Stomach (tissue), 19 donors: Measurements from ENCODE around the gene F2. TPM values are rescaled to one million over a fixed set of nuclear protein-coding genes. Genes with fewer than 3 reads are reported as not detected.
"Not testable (repeated sequence)": the region's sequence is repeated elsewhere in the genome, so short reads cannot be mapped to it uniquely, and the experiment has no call there.

Source experiments
- DNase-seq, 2 donors: peaks; one replicate each; pipeline versions ENCODE4 v3.0.0 to v3.0.0-alpha.2; 2013 to 2019
- H3K27ac ChIP-seq, 5 donors: fragments of 200-600 bp in 4 of 5; sonication (generic) in 4 of 5; one replicate each; pipeline ENCODE4 v1.5.1; 2013 to 2019; ENCODE audit warnings: mild to moderate bottlenecking in 1 of 5, moderate library complexity in 1 of 5
- H3K27me3 ChIP-seq, 3 donors: fragments of 200-600 bp; sonication (generic); one replicate each; pipeline ENCODE4 v1.5.1; 2017 to 2019; ENCODE audit warnings: mixed run types in 1 of 3
- H3K36me3 ChIP-seq, 4 donors: fragments of 200-600 bp; sonication (generic); 1 replicate in 3 of 4; 2 replicates in 1 of 4; pipeline ENCODE4 v1.5.1; 2016 to 2019
- H3K4me1 ChIP-seq, 4 donors: fragments of 200-600 bp; sonication (generic); one replicate each; pipeline ENCODE4 v1.5.1; 2016 to 2019
- H3K4me3 ChIP-seq, 4 donors: fragments of 200-600 bp; sonication (generic) in 3 of 4; one replicate each; pipeline ENCODE4 v1.5.1; 2016 to 2019; ENCODE audit warnings: mild to moderate bottlenecking in 1 of 4
- H3K9me3 ChIP-seq, 4 donors: fragments of 200-600 bp; sonication (generic); one replicate each; pipeline ENCODE4 v1.5.1; 2016 to 2019
- EP300 ChIP-seq: sonication (generic); formaldehyde crosslinking; IDR thresholded peaks from one replicate; pipeline ENCODE4 v1.6.1; 2017; ENCODE audit warnings: antibody characterized with exemption
- POLR2A ChIP-seq, 4 donors: fragments of 450-650 bp; IDR thresholded peaks; one replicate each; pipeline ENCODE4 v1.6.1; 2016; ENCODE audit warnings: antibody characterized with exemption in 4 of 4, control low read depth in 2 of 4, mild to moderate bottlenecking in 1 of 4, moderate library complexity in 1 of 4
- POLR2AphosphoS5 ChIP-seq, 3 donors: sonication (generic); formaldehyde crosslinking; IDR thresholded peaks; one replicate each; pipeline ENCODE4 v1.6.1; 2016; ENCODE audit warnings: antibody characterized with exemption in 3 of 3
- WGBS, 5 donors: extraction: QIAGEN DNeasy Blood & Tissue Kit in 3 of 5; methylation state at CpG; one replicate each; pipeline versions ENCODE4 v1.1.5 to v1.1.7; 2013 to 2018; 5-methylcytosine and 5-hydroxymethylcytosine counted together
- intact Hi-C: fragments of 100-400 bp; cut with DNase I; formaldehyde crosslinking; loops from one replicate; pipeline ENCODE4 v1.15.1; 2023; ENCODE audit warnings: low total_unique reads
- long read RNA-seq, 10 donors: transcript quantifications; one replicate each; lab custom pipeline, GENCODE V29; 2026
- polyA plus RNA-seq, 3 donors: library from polyadenylated mRNA; stranded (reverse); fragments of 200-250 nt; gene quantifications; one replicate each; pipeline ENCODE4 v1.2.3, GENCODE V29; 2013
- total RNA-seq, 5 donors: library from RNA; depleted of rRNA; stranded (reverse); fragments of >200 nt; gene quantifications; one replicate each; pipeline versions ENCODE4 v1.1.0 to v1.2.3, GENCODE V29; 2014 to 2016
- TF ChIP-seq, protein P1 (sequence below), 7 experiments: fragments of 450-650 bp in 4 of 7; fragments of 200-600 bp in 3 of 7; sonication (generic) in 3 of 7; IDR thresholded peaks; one replicate each; pipeline ENCODE4 v1.5.1; 2016 to 2019; ENCODE audit warnings: antibody characterized with exemption in 7 of 7, control low read depth in 2 of 7, mild to moderate bottlenecking in 1 of 7
- donor health status: healthy with polysubstance abuse.
- donor health status: Bipolar disorder and iron deficiency.
- donor health status: healthy.

F2 gene
- under 1 TPM in 1 of 5 donors, not detected in 4; 0.92 TPM for total RNA-seq
- polyA plus RNA-seq = under 1 TPM in 2 of 3 donors, not detected in 1; 0.19 to 0.33 TPM
- long read RNA-seq, donor 1 = 0 reads
- long read RNA-seq, donor 2 = 0 reads
- long read RNA-seq, donor 3, partial matches to known transcripts = 0 of 1 reads
- long read RNA-seq, donor 3, other reads (novel, unspliced or antisense) = 0 of 1 reads
- long read RNA-seq, donor 4 = 0 reads
- long read RNA-seq, donor 5 = 0 reads
- long read RNA-seq, donor 6 = 0 reads
- long read RNA-seq, donor 7 = 0 reads
- long read RNA-seq, donor 8 = 0 reads
- long read RNA-seq, donor 9, partial matches to known transcripts = 27 of 27 reads
- long read RNA-seq, donor 9, other reads (novel, unspliced or antisense) = 0 of 27 reads
- long read RNA-seq, donor 10 = 0 reads

DNA sequence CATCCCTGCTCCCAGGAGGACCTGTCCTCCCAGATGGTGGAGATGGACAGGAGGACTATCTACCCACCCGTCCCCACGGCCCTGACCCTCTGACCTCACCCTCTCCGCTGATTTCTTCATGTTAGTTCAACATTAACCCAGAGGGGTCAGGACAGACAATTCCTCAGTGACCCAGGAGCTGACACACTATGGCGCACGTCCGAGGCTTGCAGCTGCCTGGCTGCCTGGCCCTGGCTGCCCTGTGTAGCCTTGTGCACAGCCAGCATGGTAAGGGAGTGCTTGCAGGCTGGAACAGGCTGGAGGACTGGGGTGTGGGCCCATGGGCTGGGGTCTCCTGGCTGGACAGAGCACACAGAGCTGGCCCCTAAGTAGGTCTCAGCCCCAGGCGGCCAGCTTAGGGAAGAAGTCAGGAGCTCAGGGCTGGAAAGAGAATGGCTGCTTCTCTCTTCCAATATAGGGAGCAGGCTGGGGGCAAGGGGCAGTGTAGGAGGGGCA is at the start of gene F2:
Gene F2, plus strand, starts transcription at position 166 of the 495 bp plus-strand sequence. Its CDS starts 23 bp downstream, at position 189.
- Histone ChIP-seq H3K4me1 (peaks cover 9 to 22% (median 19%) of the 10 kb centered on the region in 4 donors), H3K4me3 (no peak within 1 kb of the TSS), H3K9me3 (no peaks in the 10 kb centered on the region), H3K36me3 (no peaks in the 10 kb centered on the region), H3K27ac (peak within 1 kb of the TSS; percentile 54 to 81 (median 59)), H3K27me3 (no peaks in the 10 kb centered on the region)
- 28 to 76% (median 50%) methylated on average over 7 of the region's 7 CpGs for WGBS, 5 donors
- TF ChIP-seq POLR2AphosphoS5 (IDR thresholded peaks at IDR 0.05) (no peak), EP300 (no peak), POLR2A (IDR thresholded peaks at IDR 0.05) (no peak)
- TF ChIP-seq, protein P1, sequence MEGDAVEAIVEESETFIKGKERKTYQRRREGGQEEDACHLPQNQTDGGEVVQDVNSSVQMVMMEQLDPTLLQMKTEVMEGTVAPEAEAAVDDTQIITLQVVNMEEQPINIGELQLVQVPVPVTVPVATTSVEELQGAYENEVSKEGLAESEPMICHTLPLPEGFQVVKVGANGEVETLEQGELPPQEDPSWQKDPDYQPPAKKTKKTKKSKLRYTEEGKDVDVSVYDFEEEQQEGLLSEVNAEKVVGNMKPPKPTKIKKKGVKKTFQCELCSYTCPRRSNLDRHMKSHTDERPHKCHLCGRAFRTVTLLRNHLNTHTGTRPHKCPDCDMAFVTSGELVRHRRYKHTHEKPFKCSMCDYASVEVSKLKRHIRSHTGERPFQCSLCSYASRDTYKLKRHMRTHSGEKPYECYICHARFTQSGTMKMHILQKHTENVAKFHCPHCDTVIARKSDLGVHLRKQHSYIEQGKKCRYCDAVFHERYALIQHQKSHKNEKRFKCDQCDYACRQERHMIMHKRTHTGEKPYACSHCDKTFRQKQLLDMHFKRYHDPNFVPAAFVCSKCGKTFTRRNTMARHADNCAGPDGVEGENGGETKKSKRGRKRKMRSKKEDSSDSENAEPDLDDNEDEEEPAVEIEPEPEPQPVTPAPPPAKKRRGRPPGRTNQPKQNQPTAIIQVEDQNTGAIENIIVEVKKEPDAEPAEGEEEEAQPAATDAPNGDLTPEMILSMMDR (IDR thresholded peaks at IDR 0.05) = no peak
- no peak for DNase-seq
- intact Hi-C loops = no loop called here

DNA sequence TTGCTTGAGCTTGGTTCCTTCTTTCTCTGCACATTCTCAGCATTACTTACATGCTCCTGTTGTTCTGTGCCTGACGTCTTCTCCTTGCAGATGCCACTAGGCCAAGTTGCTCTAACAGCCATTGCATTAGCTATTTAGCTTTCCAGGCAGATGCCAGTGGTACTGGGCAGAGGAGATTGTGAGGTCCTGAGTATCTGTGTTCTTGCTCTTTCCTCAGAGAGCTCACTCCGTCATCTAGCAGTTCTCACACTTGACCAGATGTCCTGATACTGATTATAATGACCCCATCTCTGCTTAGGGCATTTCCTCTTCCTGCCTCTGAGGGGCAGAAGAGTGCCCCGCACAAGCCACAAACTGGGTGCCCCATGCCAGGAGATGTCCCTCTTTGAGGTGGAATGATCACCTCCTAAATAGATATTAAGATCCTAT is 49.3 kb upstream of the F2 start:
- no peaks in the 10 kb centered on the region for H3K9me3 ChIP-seq
- H3K4me1 ChIP-seq = peaks cover 5 to 67% (median 23%) of the 10 kb centered on the region in 4 donors
- peak overlapping the region in 2 of 5 donors; percentile 45 to 91 for H3K27ac ChIP-seq
- DNase-seq = peak in 1 of 2 donors; percentile 16
- 57 to 74% (median 68%) methylated on average over 3 of the region's 3 CpGs for WGBS, 5 donors
- intact Hi-C loops = no loop called here
- no peak for TF ChIP-seq POLR2A (IDR thresholded peaks at IDR 0.05)
- TF ChIP-seq, protein P1 (IDR thresholded peaks at IDR 0.05) = peak in 1 of 7 experiments; percentile 14
- TF ChIP-seq POLR2AphosphoS5 (IDR thresholded peaks at IDR 0.05) = no peak
- H3K36me3 ChIP-seq = peaks cover 60 to 96% (median 95%) of the 10 kb centered on the region in 4 donors
- no peak overlapping the region for H3K4me3 ChIP-seq
- H3K27me3 ChIP-seq = no peaks in the 10 kb centered on the region

DNA sequence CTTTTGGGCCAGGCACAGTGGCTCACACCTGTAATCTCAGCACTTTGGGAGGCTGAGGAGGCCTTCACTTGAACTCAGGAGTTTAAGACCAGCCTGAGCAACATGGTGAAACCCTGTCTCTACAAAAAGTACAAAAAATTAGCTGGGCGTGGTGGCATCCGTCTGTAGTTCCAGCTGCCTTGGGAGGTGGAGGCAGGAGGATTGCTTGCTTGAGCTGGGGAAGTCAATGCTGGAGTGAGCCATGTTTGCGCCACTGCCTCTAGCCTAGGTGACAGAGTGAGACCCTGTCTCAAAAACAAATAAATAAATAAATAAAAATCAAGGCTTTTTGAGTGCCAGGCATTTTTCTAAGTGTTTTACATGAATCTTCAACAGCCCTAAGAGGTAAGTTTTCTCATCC is 48.5 kb upstream of the F2 start:
- intact Hi-C loops = not testable (repeated sequence)

DNA sequence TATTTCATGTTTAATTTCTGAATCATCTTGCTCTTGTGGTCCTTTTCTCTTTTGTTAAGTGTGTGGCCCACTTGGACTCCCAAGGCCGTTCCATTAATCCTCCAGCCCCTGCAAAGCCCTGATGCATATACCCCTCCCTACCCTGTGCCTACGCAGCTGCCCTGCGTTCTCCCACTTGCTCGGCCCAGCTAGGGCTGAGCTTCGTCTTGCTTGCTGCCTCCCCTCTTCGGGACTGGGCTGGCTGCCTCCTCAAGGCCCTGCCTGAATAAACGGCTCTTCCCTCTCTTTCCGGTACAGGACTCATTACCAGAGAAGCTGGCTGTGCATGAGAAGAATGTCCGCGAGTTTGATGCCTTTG is 47.1 kb upstream of the F2 start:
- Histone ChIP-seq H3K36me3 (peaks cover 50 to 81% (median 79%) of the 10 kb centered on the region in 4 donors), H3K27ac (peak overlapping the region in 3 of 5 donors; percentile 45 to 91 (median 84))
- no peak for DNase-seq

More for the DNA sequence above, 48.5 kb upstream of the F2 start:
- not testable (repeated sequence) for DNase-seq, H3K9me3 ChIP-seq, H3K27me3 ChIP-seq, H3K4me3 ChIP-seq
- WGBS, 5 donors = 80 to 96% (median 89%) methylated on average over 3 of the region's 3 CpGs
- peaks cover 13 to 75% (median 31%) of the 10 kb centered on the region in 4 donors for H3K4me1 ChIP-seq
- H3K36me3 ChIP-seq = peaks cover 53 to 88% (median 87%) of the 10 kb centered on the region in 4 donors
- H3K27ac ChIP-seq = peak overlapping the region in 3 of 5 donors; percentile 25 to 91 (median 45)

More for the DNA sequence above, 47.1 kb upstream of the F2 start:
- intact Hi-C loops = no loop called here
- H3K4me3 ChIP-seq = no peak overlapping the region
- H3K9me3 ChIP-seq = no peaks in the 10 kb centered on the region
- H3K4me1 ChIP-seq = peaks cover 22 to 84% (median 44%) of the 10 kb centered on the region in 4 donors
- no peaks in the 10 kb centered on the region for H3K27me3 ChIP-seq
- TF ChIP-seq, protein P1 (IDR thresholded peaks at IDR 0.05) = no peak
- no peak for TF ChIP-seq POLR2AphosphoS5 (IDR thresholded peaks at IDR 0.05)
- no peak for TF ChIP-seq POLR2A (IDR thresholded peaks at IDR 0.05)
- TF ChIP-seq EP300 = no peak
- WGBS, 5 donors = 85 to 94% (median 90%) methylated on average over 10 of the region's 10 CpGs
